H1 (cell line): Measurements from ENCODE around the gene RENBP. TPM values are rescaled to one million over a fixed set of nuclear protein-coding genes. Genes with fewer than 3 reads are reported as not detected.

ENCODE experiments used
- CTCF ChIA-PET: fragments of 300-600 bp; sonication (Branson Sonifier 250); formaldehyde crosslinking; loops from one replicate; lab custom pipeline; 2021; ENCODE audit not compliant: partially characterized antibody; lab: Charles Lee
- POLR2A ChIA-PET: fragments of 300-600 bp; sonication (Branson Sonifier 250); formaldehyde crosslinking; loops from one replicate; lab custom pipeline; 2021; ENCODE audit warnings: inconsistent platforms; ENCODE audit not compliant: partially characterized antibody; lab: Charles Lee
- DNase-seq, 2 experiments: peaks; one replicate each; pipeline versions ENCODE4 v3.0.0 to v3.0.0-alpha.2; 2010 to 2022; ENCODE audit warnings: low spot score in 2 of 2, low read depth in 1 of 2, mixed read lengths in 1 of 2
- FAIRE-seq: peaks from 2 replicates; lab custom pipeline; 2011; peaks lifted over from hg19 to GRCh38; lab: Jason Lieb, UNC
- H2AFZ ChIP-seq: 2 replicates; pipeline ENCODE4 v1.8.1; 2012; ENCODE audit warnings: low read length, inconsistent platforms
- H2AK5ac ChIP-seq: 2 replicates; pipeline ENCODE4 v1.6.1; 2013; ENCODE audit warnings: low read depth, low read length
- H2BK120ac ChIP-seq: replicated peaks from 2 replicates; pipeline ENCODE3; 2013; ENCODE audit warnings: low read depth, low read length, inconsistent platforms
- H2BK12ac ChIP-seq: 2 replicates; pipeline ENCODE4 v1.6.1; 2013; ENCODE audit warnings: low read depth, low read length
- H2BK15ac ChIP-seq: 2 replicates; pipeline ENCODE4 v1.6.1; 2013; ENCODE audit warnings: low read length
- H2BK20ac ChIP-seq: 2 replicates; pipeline ENCODE4 v1.6.1; 2013; ENCODE audit warnings: low read length
- H2BK5ac ChIP-seq: 2 replicates; pipeline ENCODE4 v1.6.1; 2013; ENCODE audit warnings: low read depth, low read length
- H3K14ac ChIP-seq: 2 replicates; pipeline ENCODE4 v1.6.1; 2013; ENCODE audit warnings: inconsistent platforms; ENCODE audit not compliant: insufficient read length
- H3K18ac ChIP-seq: 2 replicates; pipeline ENCODE4 v1.6.1; 2013; ENCODE audit warnings: low read length; ENCODE audit errors: extremely low read depth
- H3K23ac ChIP-seq: 2 replicates; pipeline ENCODE4 v1.6.1; 2013; ENCODE audit warnings: inconsistent platforms; ENCODE audit not compliant: insufficient read length
- H3K23me2 ChIP-seq: 2 replicates; pipeline ENCODE4 v1.6.1; 2013; ENCODE audit warnings: low read depth, low read length
- H3K27ac ChIP-seq: 2 replicates; pipeline ENCODE4 v1.6.1; 2011; ENCODE audit warnings: low read depth, low read length, inconsistent platforms
- H3K27me3 ChIP-seq, 4 experiments: replicated peaks in 1 of 4; 1 replicate in 1 of 4; 2 replicates in 3 of 4; pipeline versions ENCODE4 v1.6.1 to v1.8.1; 2011 to 2013; ENCODE audit warnings: low read length in 3 of 4, mild to moderate bottlenecking in 3 of 4, inconsistent platforms in 2 of 4, mixed read lengths in 2 of 4, moderate library complexity in 1 of 4; ENCODE audit not compliant: control insufficient read depth in 3 of 4, insufficient read depth in 3 of 4; ENCODE audit errors: extremely low read depth in 1 of 4
- H3K36me3 ChIP-seq, 4 experiments: 2 replicates each; pipeline versions ENCODE4 v1.6.1 to v1.8.1; 2011 to 2013; ENCODE audit warnings: mild to moderate bottlenecking in 4 of 4, low read length in 3 of 4, moderate library complexity in 2 of 4, control low read depth in 1 of 4, inconsistent platforms in 1 of 4; ENCODE audit not compliant: insufficient read depth in 4 of 4, control insufficient read depth in 2 of 4
- H3K4ac ChIP-seq: replicated peaks from 2 replicates; pipeline ENCODE3; 2013; ENCODE audit warnings: low read length, low read depth, mixed read lengths, inconsistent platforms; ENCODE audit not compliant: insufficient read length
- H3K4me1 ChIP-seq, 4 experiments: replicated peaks in 1 of 4; 1 replicate in 1 of 4; 2 replicates in 3 of 4; pipeline versions ENCODE4 v1.6.1 to v1.8.1; 2011 to 2013; ENCODE audit warnings: low read length in 3 of 4, inconsistent platforms in 2 of 4, mixed read lengths in 1 of 4; ENCODE audit not compliant: insufficient read depth in 4 of 4, control insufficient read depth in 3 of 4
- H3K4me2 ChIP-seq, 2 experiments: 2 replicates each; pipeline versions ENCODE4 v1.6.1 to v1.8.1; 2011 to 2013; ENCODE audit warnings: low read depth in 2 of 2, low read length in 2 of 2, control low read depth in 1 of 2, inconsistent platforms in 1 of 2, mild to moderate bottlenecking in 1 of 2; ENCODE audit not compliant: insufficient read depth in 1 of 2
- H3K4me3 ChIP-seq, 4 experiments: fragments of 200-600, 300-600 bp in 1 of 4; sonication (generic), shearing (Covaris generic), sonication (Bioruptor Twin) in 1 of 4; 2 replicates each; pipeline versions ENCODE4 v1.5.1 to v1.8.1; 2011 to 2016; ENCODE audit warnings: low read length in 4 of 4, low read depth in 3 of 4, control low read depth in 2 of 4, inconsistent platforms in 2 of 4, mild to moderate bottlenecking in 2 of 4, mixed read lengths in 1 of 4, moderate library complexity in 1 of 4; ENCODE audit not compliant: insufficient read depth in 2 of 4; ENCODE audit errors: extremely low read depth in 1 of 4
- H3K56ac ChIP-seq: replicated peaks from 2 replicates; pipeline ENCODE3; 2013; ENCODE audit warnings: low read depth, mild to moderate bottlenecking, mixed read lengths, low read length, inconsistent platforms; ENCODE audit not compliant: insufficient read length
- H3K79me1 ChIP-seq: 2 replicates; pipeline ENCODE4 v1.6.1; 2013; ENCODE audit warnings: low read depth, low read length, control low read depth
- H3K79me2 ChIP-seq, 2 experiments: 2 replicates each; pipeline versions ENCODE4 v1.6.1 to v1.8.1; 2012 to 2013; ENCODE audit warnings: low read length in 2 of 2, mild to moderate bottlenecking in 2 of 2, inconsistent platforms in 1 of 2; ENCODE audit not compliant: insufficient read depth in 2 of 2, control insufficient read depth in 1 of 2
- H3K9ac ChIP-seq, 4 experiments: replicated peaks in 1 of 4; 1 replicate in 1 of 4; 2 replicates in 3 of 4; pipeline versions ENCODE4 v1.6.1 to v1.8.1; 2011 to 2013; ENCODE audit warnings: low read depth in 3 of 4, low read length in 3 of 4, control low read depth in 2 of 4, mild to moderate bottlenecking in 2 of 4, moderate library complexity in 2 of 4, inconsistent platforms in 1 of 4; ENCODE audit errors: extremely low read depth in 1 of 4
- H3K9me3 ChIP-seq, 2 experiments: 2 replicates each; pipeline versions ENCODE4 v1.6.1 to v1.8.1; 2012 to 2013; ENCODE audit warnings: mild to moderate bottlenecking in 2 of 2, moderate library complexity in 2 of 2, control low read depth in 1 of 2, inconsistent platforms in 1 of 2, low read depth in 1 of 2, low read length in 1 of 2, mixed read lengths in 1 of 2; ENCODE audit not compliant: insufficient read depth in 2 of 2
- H4K20me1 ChIP-seq, 2 experiments: replicated peaks in 1 of 2; 2 replicates each; pipeline versions ENCODE3 to v1.8.1; 2011 to 2013; ENCODE audit warnings: inconsistent platforms in 2 of 2, low read length in 2 of 2, mild to moderate bottlenecking in 1 of 2; ENCODE audit not compliant: insufficient read depth in 2 of 2, control insufficient read depth in 1 of 2
- H4K5ac ChIP-seq: 2 replicates; pipeline ENCODE4 v1.6.1; 2013; ENCODE audit warnings: low read length, low read depth, mixed read lengths, inconsistent platforms; ENCODE audit not compliant: insufficient read length
- H4K8ac ChIP-seq: 2 replicates; pipeline ENCODE4 v1.8.0; 2013; ENCODE audit warnings: mild to moderate bottlenecking, moderate library complexity, low read length, inconsistent platforms; ENCODE audit not compliant: insufficient read depth; ENCODE audit errors: extremely low read depth
- H4K91ac ChIP-seq: replicated peaks from 2 replicates; pipeline ENCODE3; 2013; ENCODE audit warnings: low read length, mixed read lengths, inconsistent platforms; ENCODE audit not compliant: insufficient read length
- ASH2L ChIP-seq: fragments of 200-600, 300-600 bp; sonication (generic); IDR thresholded peaks from one replicate; pipeline ENCODE4 v1.7.1; 2017; ENCODE audit warnings: low read length
- ATF2 ChIP-seq: IDR thresholded peaks from 2 replicates; pipeline ENCODE4 v1.6.1; 2012; ENCODE audit warnings: low read length, inconsistent platforms
- EZH2 ChIP-seq: fragments of 200-600 bp; sonication (generic); IDR thresholded peaks from 2 replicates; pipeline ENCODE4 v1.7.1; 2012; ENCODE audit warnings: low read depth, mild to moderate bottlenecking, moderate library complexity, low read length, inconsistent platforms; ENCODE audit not compliant: severe bottlenecking
- FOSL1 ChIP-seq: IDR thresholded peaks from 2 replicates; pipeline ENCODE4 v1.6.1; 2011; ENCODE audit warnings: mild to moderate bottlenecking, low read depth, low read length, moderate library complexity; ENCODE audit not compliant: insufficient read depth
- HDAC2 ChIP-seq, 2 experiments: fragments of 300-600 bp in 1 of 2; sonication (generic) in 1 of 2; IDR thresholded peaks; 2 replicates each; pipeline ENCODE4 v1.6.1; 2011 to 2012; ENCODE audit warnings: low read depth in 2 of 2, low read length in 2 of 2, mild to moderate bottlenecking in 2 of 2, moderate library complexity in 2 of 2, borderline replicate concordance in 1 of 2, inconsistent platforms in 1 of 2
- KDM1A ChIP-seq: fragments of 200-600, 300-600 bp; sonication (generic); IDR thresholded peaks from 2 replicates; pipeline ENCODE4 v1.7.1; 2016; ENCODE audit warnings: mild to moderate bottlenecking, low read length, borderline replicate concordance
- KDM4A ChIP-seq: IDR thresholded peaks from one replicate; pipeline ENCODE4 v1.7.1; 2012; ENCODE audit warnings: low read depth, mild to moderate bottlenecking, moderate library complexity, low read length, inconsistent platforms; ENCODE audit not compliant: severe bottlenecking
- POLR2AphosphoS5 ChIP-seq: IDR thresholded peaks from 2 replicates; pipeline ENCODE4 v1.6.1; 2011; ENCODE audit warnings: low read depth, low read length
- RBBP5 ChIP-seq: IDR thresholded peaks from 2 replicates; pipeline ENCODE4 v1.7.1; 2012; ENCODE audit warnings: low read depth, mild to moderate bottlenecking, inconsistent platforms, low read length, moderate library complexity, borderline replicate concordance
- RFX5 ChIP-seq: IDR thresholded peaks from 2 replicates; pipeline ENCODE4 v1.6.1; 2011; ENCODE audit warnings: low read depth, low read length, improper control_type of control experiment, borderline replicate concordance
- SIRT6 ChIP-seq: IDR thresholded peaks from one replicate; pipeline ENCODE4 v1.7.1; 2012; ENCODE audit warnings: low read length, inconsistent platforms
- SIX5 ChIP-seq: IDR thresholded peaks from 2 replicates; pipeline ENCODE4 v1.6.1; 2011; ENCODE audit warnings: mild to moderate bottlenecking, low read depth, low read length
- ZNF274 ChIP-seq: IDR thresholded peaks from 2 replicates; pipeline ENCODE4 v1.7.0; 2012; ENCODE audit warnings: low read length, borderline replicate concordance; ENCODE audit errors: extremely low read depth
- WGBS, 2 experiments: shearing (Covaris generic) in 1 of 2; methylation state at CpG; one replicate each; pipeline versions ENCODE4 v1.1.6 to v1.1.7; 2013 to 2015; ENCODE audit warnings: low lambda C conversion rate in 2 of 2, mixed read lengths in 2 of 2, inconsistent platforms in 1 of 2, low coverage in 1 of 2, missing lambda C conversion rate in 1 of 2; ENCODE audit not compliant: insufficient replicate concordance in 2 of 2, insufficient coverage in 1 of 2, insufficient read length in 1 of 2; ENCODE audit errors: extremely low coverage in 1 of 2, missing lambda C conversion rate in 1 of 2; 5-methylcytosine and 5-hydroxymethylcytosine counted together
- polyA plus RNA-seq, 7 experiments: library from polyadenylated mRNA; depleted of rRNA in 3 of 7; stranded (reverse) in 5 of 7; unstranded in 2 of 7; fragments of >200 nt in 5 of 7; fragments of 200-250 nt in 2 of 7; gene quantifications; 1 replicate in 5 of 7; 2 replicates in 1 of 7; 4 replicates in 1 of 7; pipeline versions ENCODE4 v1.2.1 to v1.2.3, GENCODE V29; 2011 to 2013; ENCODE audit warnings: missing spikeins in 2 of 7, mixed read lengths in 2 of 7
- total RNA-seq: library from RNA; stranded (reverse); fragmentation: NEBNext Ultra II Directional; extraction: Animal tissue kit (Norgen Biotek cat#: 25700); gene quantifications from 2 replicates; pipeline ENCODE4 v1.2.1, GENCODE V29; 2021

RENBP gene
- total and polyA plus RNA-seq, 2 of the 8 experiments (the other 6 are each of a cell fraction or from before 2014, with no cell fraction given), result 12.4 to 21.8 TPM

DNA sequence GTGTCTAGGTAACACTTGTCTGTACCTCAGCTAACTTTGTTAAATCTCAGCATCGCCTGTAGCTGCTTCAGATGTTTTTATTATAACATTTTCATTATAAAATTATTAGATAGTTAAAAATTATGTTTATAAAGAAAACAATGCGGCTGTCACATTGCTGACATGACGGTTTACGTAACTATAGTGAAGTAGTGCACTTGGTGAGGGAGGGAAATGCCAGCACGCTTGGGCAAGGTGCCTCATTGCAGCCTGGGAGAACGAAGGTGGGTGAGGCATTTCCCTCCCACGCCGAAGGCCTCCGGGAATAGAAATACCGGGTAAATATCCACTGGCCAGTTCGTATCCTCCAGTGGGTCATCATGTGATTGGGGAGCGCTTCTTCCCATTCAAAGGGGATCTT, 44.0 kb upstream of the RENBP start:
- H3K27ac ChIP-seq, result no peak overlapping the region
- H3K18ac ChIP-seq, result no peak overlapping the region
- no peak overlapping the region for H2BK20ac ChIP-seq
- H2AFZ ChIP-seq, result no peak overlapping the region
- no peak overlapping the region for H3K4me3 ChIP-seq
- H3K9ac ChIP-seq, result no peak overlapping the region
- DNase-seq, result no peak
- ChIA-PET POLR2A (no interaction called here), CTCF (no interaction called here)
- H3K4ac ChIP-seq, result no peak overlapping the region
- H4K91ac ChIP-seq, result no peak overlapping the region
- no peaks in the 10 kb centered on the region for H4K20me1 ChIP-seq
- no peaks in the 10 kb centered on the region for H3K4me1 ChIP-seq
- no peak overlapping the region for H2BK5ac ChIP-seq
- H3K23me2 ChIP-seq, result no peaks in the 10 kb centered on the region
- H3K79me2 ChIP-seq, result no peaks in the 10 kb centered on the region
- no peak overlapping the region for H3K23ac ChIP-seq
- H2BK120ac ChIP-seq, result no peak overlapping the region
- no peak for FAIRE-seq
- WGBS, 2 experiments, result 91% methylated on average over 7 of the region's 12 CpGs; no CpG with 5 or more reads in 1 of the 2 experiments
- no peak overlapping the region for H2BK15ac ChIP-seq
- no peaks in the 10 kb centered on the region for H3K79me1 ChIP-seq
- H3K36me3 ChIP-seq, result no peaks in the 10 kb centered on the region
- no peak overlapping the region for H4K8ac ChIP-seq
- H3K4me2 ChIP-seq, result no peak overlapping the region
- no peak overlapping the region for H3K14ac ChIP-seq
- no peaks in the 10 kb centered on the region for H3K27me3 ChIP-seq
- H3K56ac ChIP-seq, result no peak overlapping the region
- H4K5ac ChIP-seq, result no peak overlapping the region
- no peaks in the 10 kb centered on the region for H3K9me3 ChIP-seq
- H2AK5ac ChIP-seq, result no peak overlapping the region
- H2BK12ac ChIP-seq, result no peak overlapping the region
- TF ChIP-seq HDAC2 (IDR thresholded peaks at IDR 0.05; ENCODE audit: borderline replicate concordance in 1 of 2, low read depth in 2 of 2, low read length in 2 of 2) (no peak), SIX5 (no peak), RFX5 (no peak), ZNF274 (no peak), EZH2 (no peak), KDM1A (no peak), ATF2 (no peak), SIRT6 (no peak), ASH2L (no peak), POLR2AphosphoS5 (no peak), RBBP5 (no peak), KDM4A (no peak), FOSL1 (no peak)
